Prostate gland (tissue), 2 donors: ENCODE results near the gene RNU1-1.
"Not testable (repeated sequence)": the region's sequence is repeated elsewhere in the genome, so short reads cannot be mapped to it uniquely, and the experiment has no call there.

ENCODE experiments used
- CTCF ChIP-seq, 4 experiments: fragments of 200-600 bp in 2 of 4; fragments of 450-650 bp in 2 of 4; sonication (generic) in 2 of 4; IDR thresholded peaks; 1 replicate in 3 of 4; 2 replicates in 1 of 4; pipeline ENCODE4 v1.5.1; 2016 to 2019; ENCODE audit warnings: antibody characterized with exemption in 4 of 4, mild to moderate bottlenecking in 2 of 4, moderate library complexity in 2 of 4
- POLR2AphosphoS5 ChIP-seq: sonication (generic); formaldehyde crosslinking; IDR thresholded peaks from one replicate; pipeline ENCODE4 v1.6.1; 2017; ENCODE audit warnings: antibody characterized with exemption

GRCh38 chr1:16506364-16507136 is 7.5 kb downstream of the RNU1-1 start:
- TF ChIP-seq CTCF (IDR thresholded peaks at IDR 0.05); POLR2AphosphoS5: not testable (repeated sequence)
